HG03139 (cell line): ENCODE results near the gene STK17A.

Experiments
- ATAC-seq: cut with Tn5 transposase; IDR thresholded peaks from one replicate; pipeline ENCODE4 v1.9.1; 2021; ENCODE audit not compliant: unreplicated experiment

The STK17A gene

DNA sequence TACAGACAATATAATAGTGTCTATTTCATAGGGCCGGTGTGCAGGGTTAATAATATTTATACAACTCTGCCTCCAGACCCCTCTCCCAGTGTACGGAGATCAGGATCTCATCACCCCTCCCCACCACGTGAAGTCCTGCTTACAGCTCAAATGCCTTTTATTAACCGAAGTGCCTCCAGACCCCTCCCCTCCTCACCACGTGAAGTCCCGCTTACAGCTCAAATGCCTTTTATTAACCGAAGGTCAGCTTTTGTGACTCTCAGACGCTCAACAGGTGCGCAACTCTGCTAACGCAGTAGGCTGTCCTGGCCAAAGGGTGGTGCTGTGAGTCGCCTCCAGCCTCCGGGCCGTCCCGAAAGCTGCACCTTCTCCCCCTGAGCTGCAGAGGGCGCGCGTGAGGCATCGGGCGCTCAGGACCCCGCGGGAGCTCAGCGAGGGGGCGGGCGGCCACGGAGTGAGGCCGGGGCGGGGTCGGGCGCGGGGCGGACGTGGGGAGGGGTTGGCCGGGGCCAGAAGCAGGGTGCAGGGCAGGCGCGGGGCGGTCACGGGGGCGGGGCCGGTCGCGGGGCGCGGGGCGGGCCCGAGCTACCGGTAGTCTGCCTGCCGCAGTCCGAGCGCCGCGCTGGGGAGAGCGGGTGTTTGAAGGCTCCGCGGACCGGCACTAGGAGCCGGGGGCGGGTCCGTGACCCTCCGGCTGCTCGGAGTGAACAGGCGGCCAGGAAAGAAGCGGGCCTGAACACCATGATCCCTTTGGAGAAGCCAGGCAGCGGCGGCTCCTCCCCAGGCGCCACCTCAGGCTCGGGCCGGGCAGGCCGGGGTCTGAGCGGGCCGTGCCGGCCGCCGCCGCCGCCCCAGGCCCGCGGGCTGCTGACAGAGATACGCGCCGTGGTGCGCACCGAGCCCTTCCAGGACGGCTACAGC is at the start of gene STK17A:
TSS of gene STK17A (plus strand) at position 606 of the 921 bp plus-strand sequence. CDS start at position 742, 136 bp downstream.
- ATAC-seq, result peak; percentile 67

DNA sequence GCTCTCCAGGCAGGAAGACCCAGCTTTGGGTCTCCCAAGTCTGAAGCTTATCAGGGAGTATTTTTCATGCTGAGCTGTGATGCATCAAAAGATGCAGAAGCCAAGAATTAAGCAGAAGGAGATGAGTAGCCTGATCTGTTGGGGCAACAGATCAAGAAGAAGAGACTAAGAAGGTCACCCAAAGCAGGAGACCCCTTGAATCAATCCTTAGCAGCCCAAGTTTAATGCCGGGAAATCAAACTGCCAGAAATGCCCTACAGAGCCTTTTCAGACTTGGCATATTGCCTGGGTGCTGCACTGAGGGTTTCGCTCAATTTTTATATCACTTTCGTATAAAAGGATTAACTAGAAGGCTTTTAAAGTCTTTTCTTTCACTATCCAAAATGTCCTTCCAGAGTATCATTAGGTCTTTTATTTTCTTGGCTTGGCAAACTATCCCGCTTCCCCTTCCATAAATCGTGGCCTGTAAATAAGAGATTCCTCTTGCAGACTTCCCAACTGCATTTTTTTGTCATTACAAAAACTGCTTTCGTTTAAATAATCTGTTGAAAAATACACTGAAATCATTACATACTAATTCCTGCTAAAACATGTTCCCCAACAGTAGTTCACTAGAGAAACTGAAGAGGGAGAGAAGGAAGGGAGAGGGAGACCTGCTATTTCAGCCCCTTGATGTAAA is 49.0 kb upstream of the STK17A start:
- ATAC-seq, result no peak

DNA sequence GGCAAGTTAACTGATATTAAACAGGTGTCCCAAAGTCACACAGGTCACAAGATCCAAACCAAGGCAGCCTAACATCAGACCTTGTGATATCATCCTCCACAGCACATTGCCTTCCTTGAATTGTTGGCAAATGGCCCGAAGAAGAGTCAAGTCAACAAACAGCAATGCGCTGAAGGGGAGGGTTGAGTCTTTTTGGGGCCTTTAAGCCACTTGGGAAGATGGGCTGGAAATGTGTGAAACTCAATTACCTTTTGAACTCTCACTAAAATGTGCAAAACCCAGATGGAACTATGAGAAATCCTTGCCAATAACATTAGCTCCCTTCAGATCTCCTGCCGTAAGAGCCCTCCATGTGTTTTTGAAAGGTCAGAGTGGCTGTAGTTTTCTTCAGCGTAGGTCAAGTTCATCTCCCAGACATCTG is 47.9 kb upstream of the STK17A start:
- no peak for ATAC-seq

DNA sequence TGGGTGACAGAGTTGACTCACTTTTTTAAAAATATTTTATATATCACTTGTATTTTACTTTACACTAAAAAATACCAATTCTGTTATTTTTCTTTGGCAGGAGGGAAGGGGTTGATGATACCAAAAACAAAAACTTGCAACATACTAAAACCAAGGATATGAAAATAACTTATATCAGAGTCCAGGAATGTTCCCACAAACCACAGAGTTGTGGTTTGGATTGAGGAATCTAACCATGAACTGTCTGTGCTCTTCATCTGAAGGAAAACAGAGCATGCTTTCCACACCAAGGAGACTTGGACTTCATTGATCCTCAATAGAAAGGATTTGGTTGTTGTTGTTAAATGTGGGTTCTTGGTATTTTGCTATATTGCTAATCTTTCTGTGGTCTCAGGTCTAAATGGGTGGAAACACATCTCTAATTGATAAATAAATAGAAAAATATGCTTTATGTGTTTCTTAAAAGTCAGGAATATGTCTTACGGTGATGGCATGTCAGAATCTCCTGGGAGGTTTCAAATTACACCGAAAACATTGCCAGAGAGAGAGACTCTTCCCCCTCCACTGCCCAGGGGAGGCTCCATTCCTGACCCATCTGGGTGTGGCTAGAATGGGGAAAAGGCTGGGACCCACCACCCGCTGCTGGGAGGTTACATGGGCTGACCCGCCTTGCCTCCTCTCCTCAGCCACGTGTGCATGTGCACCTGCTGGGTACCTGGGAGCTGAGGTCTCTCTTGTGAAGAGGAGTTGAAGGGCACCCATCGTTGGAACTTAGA is 46.9 kb upstream of the STK17A start:
- ATAC-seq, result no peak

DNA sequence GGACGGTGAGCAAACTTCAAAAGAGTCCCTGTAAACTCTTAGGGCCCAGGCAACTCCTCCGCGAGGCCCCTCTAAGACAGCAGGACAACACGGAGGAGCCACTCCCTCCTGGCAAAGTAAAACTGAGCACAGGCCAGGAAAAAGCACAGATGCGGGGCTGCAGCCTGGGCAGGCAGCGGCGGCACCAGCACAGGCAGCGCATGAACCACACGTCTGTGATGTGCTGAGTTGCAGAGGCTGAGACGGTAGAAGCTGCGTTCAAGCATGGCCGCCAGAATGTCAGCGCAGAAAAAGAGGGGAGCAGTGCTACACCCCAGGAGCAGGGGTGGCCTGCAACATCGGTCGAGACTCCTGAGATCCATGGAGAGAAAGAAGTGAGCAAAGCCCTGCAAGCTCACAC is 46.1 kb upstream of the STK17A start:
- ATAC-seq, result no peak

DNA sequence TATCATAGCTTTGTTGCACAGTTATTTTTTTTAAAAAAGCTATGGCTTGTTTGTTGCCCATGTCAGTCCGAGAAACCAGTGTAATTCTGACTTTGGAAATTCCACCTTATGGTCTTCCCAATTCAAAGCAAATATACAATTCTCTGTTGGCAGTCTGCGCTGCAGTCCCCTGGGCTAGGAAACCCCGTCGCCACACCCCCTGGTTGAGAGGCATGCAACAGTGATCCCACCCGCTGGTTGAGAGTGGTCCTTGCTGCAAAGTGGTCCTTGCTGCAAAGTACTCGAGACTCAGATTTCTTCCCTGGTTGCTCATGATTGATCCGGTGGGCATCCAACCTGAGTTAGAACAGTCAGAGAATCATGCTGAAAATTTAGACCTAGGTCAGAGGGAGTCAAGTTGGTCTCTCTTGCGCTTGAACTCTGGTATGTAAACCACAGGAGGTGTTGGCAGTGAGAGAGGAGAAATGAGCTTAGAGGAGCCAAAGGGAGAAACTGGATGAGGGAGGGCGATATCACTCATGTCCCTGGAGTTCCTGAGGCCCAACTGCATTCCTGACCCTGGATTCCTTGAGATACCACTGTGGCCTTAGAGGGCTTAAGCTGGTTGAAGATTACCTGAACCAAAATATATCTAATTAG is 45.0 kb upstream of the STK17A start:
- ATAC-seq, result no peak

DNA sequence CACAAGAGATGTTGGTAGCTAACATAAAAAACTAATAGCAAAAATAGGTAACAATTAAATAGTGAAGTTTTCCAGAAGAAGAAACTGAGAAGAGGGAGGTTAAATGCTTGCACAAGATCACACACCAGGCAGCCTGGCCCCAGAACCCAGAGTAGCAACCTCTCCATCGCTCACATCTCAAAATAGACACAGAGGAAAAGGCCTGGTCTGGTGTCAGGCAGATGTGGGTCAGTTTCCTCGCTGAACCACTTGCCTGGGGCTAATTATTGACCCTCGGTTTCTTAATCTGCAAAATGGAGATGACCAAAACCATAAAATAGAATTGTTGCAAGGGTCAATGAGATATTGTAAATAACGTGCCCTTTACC is 44.5 kb upstream of the STK17A start:
- no peak for ATAC-seq

DNA sequence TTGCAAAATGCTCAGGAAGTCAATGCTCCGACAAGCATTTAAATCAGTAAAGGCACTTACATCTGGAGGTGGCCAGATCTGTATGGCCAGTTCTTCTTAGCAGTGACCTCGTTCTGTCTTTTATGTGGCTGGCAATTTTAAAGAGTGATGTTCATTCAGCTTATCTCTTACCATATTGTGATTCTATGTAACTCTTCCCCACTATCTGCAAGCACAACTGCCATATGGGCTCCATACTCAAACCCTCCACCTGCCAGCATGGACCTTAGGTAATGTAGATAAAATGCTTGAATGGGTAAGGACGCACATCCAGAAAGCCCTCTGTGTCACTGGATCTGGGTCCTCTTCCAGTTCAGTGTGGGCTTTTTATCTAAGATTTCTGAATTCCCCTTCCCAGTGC is 42.4 kb upstream of the STK17A start:
- ATAC-seq, result no peak

DNA sequence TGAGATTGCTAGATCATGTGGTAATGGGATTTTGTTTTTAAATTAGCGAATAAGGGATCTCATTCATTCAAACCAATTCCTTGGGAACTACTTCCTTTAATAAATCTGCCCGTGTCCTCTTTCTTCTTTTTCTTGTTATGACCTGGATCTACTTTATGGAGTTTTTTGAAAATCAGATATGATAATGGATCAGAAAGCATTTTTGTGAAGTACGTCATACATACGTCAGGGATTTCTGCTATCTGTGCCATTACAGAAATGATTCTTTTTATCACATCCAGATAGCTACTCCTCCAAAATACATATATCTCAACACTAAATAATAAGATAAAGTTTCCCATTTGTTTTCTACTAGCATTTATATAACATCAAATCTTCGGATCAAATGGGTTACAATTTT is 40.2 kb upstream of the STK17A start:
- ATAC-seq, result no peak

DNA sequence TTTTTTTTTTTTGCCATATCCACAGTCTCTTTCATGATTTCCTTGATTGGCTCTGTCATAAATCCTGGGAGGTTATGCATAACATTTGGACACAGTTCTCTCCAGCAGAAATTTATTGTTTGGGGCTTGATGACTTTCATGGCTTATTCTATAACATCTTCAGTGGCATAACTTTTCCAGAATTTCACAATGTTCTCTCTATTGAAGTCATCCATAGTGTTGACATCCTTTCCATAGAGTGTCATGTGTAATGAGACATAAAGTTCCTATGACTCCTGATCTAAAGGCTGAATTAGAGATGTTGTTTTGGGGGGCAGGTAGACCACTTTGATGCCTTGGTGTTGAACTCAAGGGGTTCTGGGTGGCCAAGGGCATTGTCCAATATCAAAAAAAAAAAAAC is 36.7 kb upstream of the STK17A start:
- ATAC-seq, result no peak

DNA sequence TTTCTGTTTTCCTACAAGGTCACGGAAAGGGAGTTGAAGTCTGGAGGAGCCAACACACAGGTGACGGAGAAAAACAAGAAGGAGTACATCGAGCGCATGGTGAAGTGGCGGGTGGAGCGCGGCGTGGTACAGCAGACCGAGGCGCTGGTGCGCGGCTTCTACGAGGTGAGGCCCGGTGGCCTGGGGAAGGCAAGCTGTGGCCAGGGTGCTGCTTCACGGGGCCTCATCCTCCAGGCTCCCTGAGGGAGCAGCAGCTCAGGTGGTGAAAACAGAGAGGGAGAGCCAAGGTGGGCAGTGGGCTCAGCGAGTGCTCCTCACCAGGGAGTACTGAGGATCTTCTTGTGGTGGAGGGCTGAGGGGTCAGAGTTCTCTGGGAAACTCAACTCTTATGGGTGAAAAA is 32.5 kb upstream of the STK17A start:
- no peak for ATAC-seq

DNA sequence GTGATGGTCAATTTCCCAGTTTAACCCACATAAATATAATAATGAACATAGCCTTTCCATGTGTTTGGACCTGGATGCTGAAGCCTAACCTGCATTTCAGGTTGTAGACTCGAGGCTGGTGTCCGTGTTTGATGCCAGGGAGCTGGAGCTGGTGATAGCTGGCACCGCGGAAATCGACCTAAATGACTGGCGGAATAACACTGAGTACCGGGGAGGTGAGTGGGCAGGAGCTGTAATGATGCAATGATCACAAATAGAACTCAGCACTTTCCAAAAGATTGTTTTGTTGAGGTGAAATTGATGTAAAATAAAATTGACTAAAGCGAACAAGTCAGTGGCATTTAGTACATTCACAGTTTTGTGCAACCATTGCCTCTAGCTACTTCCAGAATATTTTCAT is 30.8 kb upstream of the STK17A start:
- ATAC-seq, result no peak

DNA sequence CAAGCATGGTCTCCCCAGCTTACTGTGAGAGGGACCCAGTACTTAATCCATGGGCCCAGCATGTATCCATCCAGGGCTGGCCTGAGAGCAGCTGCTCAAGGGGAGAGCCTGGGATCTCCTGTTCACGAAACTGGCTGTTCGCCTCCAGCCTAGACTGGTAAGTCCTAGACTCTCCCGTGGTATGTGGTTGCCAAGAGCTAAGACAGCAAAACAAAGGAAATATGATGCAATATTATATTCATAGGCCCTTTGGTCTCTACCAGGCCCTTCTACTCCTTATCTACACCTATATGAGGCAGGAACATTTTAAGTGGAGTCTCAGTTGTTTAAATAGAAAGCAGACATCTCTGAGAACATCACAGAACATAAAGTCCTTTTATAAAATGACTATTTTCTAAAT is 28.9 kb upstream of the STK17A start:
- ATAC-seq, result no peak

DNA sequence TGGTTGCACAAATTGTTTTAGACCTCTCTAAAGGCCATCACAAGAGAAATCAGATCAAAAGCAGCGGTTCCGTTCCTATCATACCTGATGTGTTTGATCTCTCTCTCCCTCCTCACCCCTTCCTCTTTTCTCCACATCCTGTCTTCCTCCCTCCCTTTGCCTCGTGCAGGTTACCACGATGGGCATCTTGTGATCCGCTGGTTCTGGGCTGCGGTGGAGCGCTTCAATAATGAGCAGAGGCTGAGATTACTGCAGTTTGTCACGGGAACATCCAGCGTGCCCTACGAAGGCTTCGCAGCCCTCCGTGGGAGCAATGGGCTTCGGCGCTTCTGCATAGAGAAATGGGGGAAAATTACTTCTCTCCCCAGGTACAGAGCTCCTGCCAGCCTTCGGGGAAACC is 28.5 kb upstream of the STK17A start:
- no peak for ATAC-seq

DNA sequence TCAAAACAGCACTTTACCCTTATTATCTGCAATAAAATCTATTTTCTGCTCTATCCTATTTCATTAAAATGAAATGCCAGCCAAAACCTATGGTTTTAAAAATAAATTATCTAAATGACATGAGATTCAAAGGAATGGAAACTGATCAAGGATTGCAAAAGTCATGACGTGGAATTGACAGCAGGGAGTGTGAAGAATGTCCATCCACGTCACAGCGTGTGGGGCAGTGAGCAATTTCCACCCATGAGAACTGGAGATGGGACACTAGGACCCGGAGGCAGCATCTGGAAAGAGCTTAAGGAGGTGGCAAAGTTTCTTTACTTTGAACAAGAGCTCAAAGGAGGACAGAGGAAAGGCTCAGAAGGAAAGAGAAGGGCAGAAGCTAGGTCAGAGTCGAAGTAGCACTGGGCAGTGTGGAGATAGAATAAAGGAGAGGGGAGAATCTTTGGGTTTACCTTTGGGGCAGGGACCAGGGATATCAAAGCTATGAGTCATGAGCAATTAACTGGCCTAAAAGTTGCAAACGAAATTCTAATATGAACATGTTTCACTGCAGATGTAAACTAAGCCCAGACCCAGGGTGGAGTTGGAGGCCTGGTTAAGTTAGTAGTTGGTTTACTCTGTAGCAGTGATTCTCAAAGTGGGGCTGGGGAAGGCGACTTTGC is 24.9 kb upstream of the STK17A start:
- no peak for ATAC-seq

DNA sequence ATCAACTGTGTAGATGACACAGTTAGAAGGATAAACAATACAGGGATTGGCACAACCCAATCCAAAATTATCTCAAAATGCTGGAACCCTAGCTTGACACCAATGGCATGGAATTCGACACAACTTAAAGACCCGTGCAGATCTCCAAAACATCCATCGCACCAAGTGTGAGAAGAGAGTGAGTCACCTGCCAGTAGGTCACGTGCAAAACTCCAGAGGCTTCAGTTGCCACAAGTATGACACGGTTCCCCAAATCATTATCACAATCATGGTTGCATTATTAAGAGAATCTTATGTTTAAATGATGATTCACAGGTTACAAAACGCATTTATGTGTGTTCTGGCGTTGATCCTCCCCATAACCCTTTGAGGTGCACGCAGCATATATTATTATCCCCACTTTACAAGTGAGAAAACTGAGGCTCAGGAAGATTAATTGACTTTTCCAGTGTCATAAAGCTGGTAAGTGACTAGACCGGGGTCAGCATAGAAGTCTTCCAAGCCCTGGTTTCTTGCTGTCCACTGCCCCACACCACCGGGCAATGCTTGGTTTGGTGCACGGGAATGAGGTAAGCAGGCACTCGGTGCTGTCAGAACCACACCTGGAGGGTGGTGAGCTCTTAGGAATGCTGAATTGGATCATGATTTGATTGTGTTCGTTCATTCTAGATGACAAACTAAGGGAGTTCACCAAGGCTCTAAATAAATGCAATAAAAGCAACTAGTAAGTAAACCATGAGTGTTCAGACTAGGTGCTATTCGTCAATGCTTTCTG is 23.6 kb upstream of the STK17A start:
- no peak for ATAC-seq

DNA sequence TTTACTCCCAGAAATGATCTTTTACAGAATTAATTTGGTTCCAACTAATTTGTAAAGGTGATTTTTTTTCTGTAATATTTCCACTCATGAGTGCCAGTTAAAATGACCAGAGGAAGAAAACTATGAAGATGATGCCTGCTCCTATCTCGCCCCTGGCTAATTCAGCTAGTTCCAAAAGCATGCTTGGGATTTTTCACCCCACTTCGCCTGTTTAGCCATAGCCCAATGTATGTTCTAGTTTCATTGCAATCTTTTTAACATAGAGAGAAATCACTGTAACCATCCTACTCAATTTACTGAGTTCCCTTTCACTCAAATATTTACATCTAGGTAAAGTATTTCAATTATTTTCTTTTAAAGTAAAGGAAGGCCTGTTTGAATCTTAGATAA is 23.0 kb upstream of the STK17A start:
- no peak for ATAC-seq

DNA sequence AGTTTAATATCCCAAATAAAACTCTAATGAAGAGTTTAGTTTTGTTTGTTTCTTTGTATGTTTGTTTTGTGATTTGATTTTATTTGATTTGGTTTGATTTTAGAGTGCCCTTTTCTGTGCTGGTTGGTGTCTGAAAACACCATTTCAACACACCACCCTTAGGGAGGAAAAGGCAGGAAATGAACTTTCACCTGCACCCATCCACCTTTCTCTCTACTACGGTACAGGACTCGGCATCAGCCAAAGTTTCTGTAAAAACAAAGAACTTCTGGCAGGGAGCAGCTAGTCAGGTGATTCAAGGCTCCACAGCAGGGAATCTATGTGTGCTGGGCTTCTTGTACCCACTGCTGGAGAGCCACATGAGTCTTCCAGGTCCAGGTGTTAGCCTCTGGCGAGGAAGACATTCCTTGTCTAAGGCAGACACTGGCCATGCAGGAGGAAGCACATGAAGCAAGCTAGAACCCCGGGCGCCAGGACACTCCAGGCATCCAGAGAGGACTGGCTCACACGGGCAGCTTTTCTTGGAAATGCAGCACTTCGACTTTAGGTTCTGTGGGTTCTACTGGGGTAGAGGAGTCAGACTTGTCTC is 22.1 kb upstream of the STK17A start:
- no peak for ATAC-seq

DNA sequence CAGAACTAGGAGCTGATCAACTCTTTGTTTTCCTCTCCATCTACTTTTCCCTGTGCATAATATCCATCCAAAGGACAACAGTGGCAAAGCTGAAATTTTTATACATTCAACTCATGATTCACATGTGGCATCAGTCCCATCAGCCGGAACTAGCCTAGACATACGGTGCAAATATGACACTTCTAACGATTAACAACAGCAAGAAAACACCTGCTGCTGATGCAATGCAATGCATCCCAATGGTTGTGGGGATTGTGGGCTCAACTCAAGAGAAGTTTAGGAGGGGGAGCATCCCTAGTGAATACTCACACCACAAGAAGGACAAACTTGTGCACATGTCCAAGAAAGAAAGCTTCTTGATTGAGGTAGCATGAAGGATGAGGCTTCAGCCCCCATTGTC is 20.5 kb upstream of the STK17A start:
- ATAC-seq, result no peak

DNA sequence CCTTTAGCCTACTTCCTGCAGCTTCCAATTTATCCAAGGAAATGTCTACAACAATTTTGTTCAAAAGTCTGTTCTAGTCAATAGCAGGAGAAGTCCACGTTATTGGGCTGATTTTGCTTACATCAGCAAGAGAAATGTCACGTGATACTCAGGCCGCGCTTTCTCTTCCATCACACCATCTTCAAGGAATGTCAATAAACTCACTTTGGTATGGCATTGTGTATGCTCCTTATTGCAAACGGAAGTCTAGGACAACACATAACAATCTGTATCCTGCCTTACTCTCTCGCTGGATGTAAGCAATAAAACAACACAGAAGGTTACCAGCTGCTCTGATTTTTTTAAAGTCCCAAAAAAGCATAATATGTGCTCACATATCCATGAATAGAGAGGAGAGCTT is 17.1 kb upstream of the STK17A start:
- no peak for ATAC-seq
